Upper lobe of right lung (tissue), 1 donor: ENCODE data around the gene GPANK1. TPM values are rescaled to one million over a fixed set of nuclear protein-coding genes. Genes with fewer than 3 reads are reported as not detected.

Experiments used
- ATAC-seq: fragments of 200-7000 bp; cut with Tn5 transposase; one replicate; pipeline ENCODE4 v1.9.1; 2020; ENCODE audit warnings: mild to moderate bottlenecking, moderate library complexity
- DNase-seq: peaks from one replicate; pipeline ENCODE4 v3.0.0-alpha.2; 2020
- H3K27ac ChIP-seq: fragments of 200-600 bp; one replicate; pipeline ENCODE4 v1.8.0; 2022
- H3K27me3 ChIP-seq: fragments of 200-600 bp; one replicate; pipeline ENCODE4 v1.8.0; 2022; ENCODE audit warnings: mild to moderate bottlenecking
- H3K36me3 ChIP-seq: fragments of 200-600 bp; one replicate; pipeline ENCODE4 v1.8.0; 2022
- H3K4me1 ChIP-seq: fragments of 200-600 bp; one replicate; pipeline ENCODE4 v1.8.0; 2022
- H3K4me3 ChIP-seq: fragments of 200-600 bp; one replicate; pipeline ENCODE4 v1.8.0; 2022; ENCODE audit warnings: mild to moderate bottlenecking
- H3K9me3 ChIP-seq: fragments of 200-600 bp; one replicate; pipeline ENCODE4 v1.8.0; 2022
- intact Hi-C: fragments of 100-400 bp; cut with DNase I; formaldehyde crosslinking; loops from one replicate; pipeline ENCODE4 v1.11.0; 2022
- total RNA-seq: library from RNA; stranded (reverse); fragmentation: NEBNext Ultra II Directional; extraction: Animal tissue kit (Norgen Biotek cat#: 25700); gene quantifications from one replicate; pipeline ENCODE4 v1.2.1, GENCODE V29; 2021
- TF ChIP-seq, protein P1 (sequence below): fragments of 200-600 bp; IDR thresholded peaks from one replicate; pipeline ENCODE4 v1.8.0; 2022; ENCODE audit warnings: antibody characterized with exemption
- donor health status: DM: no; HTN: yes; CAD: no; lungs with severe emphysema.

GPANK1 gene
- total RNA-seq, 1 donor from 2014 or later = 13.9 TPM

DNA sequence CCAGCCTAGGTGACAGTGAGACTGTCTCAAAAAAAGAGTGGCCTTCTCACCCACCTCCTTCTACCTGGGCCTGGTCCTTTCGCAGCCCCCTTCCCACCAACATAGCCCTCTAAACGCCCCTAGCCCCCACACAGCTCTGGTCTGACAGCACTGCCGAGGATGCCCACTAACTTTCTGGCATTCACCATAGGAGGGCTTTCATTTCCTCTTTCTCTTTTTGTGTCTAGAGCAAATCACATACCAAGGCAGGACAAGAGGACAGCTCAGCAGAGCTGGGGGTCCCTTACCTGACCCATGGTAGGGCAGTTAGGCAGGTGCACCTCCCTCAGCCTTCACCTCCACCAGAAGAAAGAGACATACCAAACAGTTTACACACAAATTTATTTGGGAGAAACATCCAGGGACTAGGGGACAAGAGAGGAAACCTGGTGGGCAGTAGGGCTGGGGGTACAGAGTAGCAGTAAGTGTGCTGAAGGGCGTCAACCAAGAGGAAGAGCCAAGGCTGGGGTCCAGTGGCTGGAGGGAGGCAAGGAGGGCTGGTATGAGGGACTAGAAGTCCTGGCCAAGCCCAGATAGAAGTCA is 11.6 kb upstream of the GPANK1 start:
- no peak for DNase-seq
- H3K27me3 ChIP-seq = no peaks in the 10 kb centered on the region
- TF ChIP-seq, protein P1, sequence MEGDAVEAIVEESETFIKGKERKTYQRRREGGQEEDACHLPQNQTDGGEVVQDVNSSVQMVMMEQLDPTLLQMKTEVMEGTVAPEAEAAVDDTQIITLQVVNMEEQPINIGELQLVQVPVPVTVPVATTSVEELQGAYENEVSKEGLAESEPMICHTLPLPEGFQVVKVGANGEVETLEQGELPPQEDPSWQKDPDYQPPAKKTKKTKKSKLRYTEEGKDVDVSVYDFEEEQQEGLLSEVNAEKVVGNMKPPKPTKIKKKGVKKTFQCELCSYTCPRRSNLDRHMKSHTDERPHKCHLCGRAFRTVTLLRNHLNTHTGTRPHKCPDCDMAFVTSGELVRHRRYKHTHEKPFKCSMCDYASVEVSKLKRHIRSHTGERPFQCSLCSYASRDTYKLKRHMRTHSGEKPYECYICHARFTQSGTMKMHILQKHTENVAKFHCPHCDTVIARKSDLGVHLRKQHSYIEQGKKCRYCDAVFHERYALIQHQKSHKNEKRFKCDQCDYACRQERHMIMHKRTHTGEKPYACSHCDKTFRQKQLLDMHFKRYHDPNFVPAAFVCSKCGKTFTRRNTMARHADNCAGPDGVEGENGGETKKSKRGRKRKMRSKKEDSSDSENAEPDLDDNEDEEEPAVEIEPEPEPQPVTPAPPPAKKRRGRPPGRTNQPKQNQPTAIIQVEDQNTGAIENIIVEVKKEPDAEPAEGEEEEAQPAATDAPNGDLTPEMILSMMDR = no peak
- peaks cover 21% of the 10 kb centered on the region for H3K36me3 ChIP-seq
- intact Hi-C loops = no loop called here
- H3K4me3 ChIP-seq = no peak overlapping the region
- H3K4me1 ChIP-seq = peaks cover 11% of the 10 kb centered on the region
- H3K9me3 ChIP-seq = no peaks in the 10 kb centered on the region
- no peak for ATAC-seq
- no peak overlapping the region for H3K27ac ChIP-seq

DNA sequence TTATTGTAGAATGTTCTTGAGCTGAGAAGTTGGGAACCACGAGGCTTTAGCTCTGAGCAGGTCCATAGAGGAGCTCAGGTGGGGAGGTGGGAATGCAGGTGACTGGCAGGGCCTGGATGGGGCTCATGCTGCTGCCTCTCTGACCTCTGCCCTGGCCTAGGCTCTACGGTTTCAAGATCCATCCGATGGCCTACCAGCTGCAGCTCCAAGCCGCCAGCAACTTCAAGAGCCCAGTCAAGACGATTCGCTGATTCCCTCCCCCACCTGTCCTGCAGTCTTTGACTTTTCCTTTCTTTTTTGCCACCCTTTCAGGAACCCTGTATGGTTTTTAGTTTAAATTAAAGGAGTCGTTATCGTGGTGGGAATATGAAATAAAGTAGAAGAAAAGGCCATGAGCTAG is 4.9 kb upstream of the GPANK1 start, which contains the start of gene LY6G5B:
Gene LY6G5B, plus strand, starts transcription at position 301 of the 400 bp plus-strand sequence. CDS start 975 bp downstream, outside the sequence.
- no peak within 1 kb of the TSS for H3K27ac ChIP-seq
- TF ChIP-seq, protein P1 = no peak
- ATAC-seq (no peak), DNase-seq (no peak)
- peaks cover 67% of the 10 kb centered on the region for H3K36me3 ChIP-seq
- no peaks in the 10 kb centered on the region for H3K27me3 ChIP-seq
- H3K4me1 ChIP-seq = peaks cover 13% of the 10 kb centered on the region
- no peak within 1 kb of the TSS for H3K4me3 ChIP-seq
- intact Hi-C loops = no loop called here
- no peaks in the 10 kb centered on the region for H3K9me3 ChIP-seq

DNA sequence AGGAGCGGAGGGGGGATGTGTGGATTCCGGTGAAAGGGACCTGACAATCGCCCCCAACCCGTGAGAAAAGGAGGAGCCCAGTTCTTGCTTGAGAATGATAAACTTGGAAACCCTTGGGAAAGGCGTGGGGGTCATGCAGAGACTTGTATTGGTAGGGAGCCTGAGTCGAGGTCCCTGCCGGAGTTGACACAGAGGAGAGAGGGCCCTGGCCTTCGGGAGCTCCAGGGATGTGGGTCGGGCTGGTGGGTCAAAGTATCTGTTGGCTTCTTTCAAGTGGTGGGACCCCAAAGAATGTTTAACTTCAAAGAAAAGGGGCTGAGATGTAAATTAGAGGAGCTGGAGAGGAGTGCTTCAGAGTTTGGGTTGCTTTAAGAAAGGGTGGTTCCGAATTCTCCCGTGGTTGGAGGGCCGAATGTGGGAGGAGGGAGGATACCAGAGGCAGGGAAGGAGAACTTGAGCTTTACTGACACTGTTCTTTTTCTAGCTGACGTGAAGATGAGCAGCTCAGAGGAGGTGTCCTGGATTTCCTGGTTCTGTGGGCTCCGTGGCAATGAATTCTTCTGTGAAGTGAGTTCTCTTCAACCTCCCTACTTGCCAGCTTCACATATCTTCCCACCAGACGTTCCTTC is 1.7 kb upstream of the GPANK1 start:
- Histone ChIP-seq H3K4me3 (peak overlapping the region; percentile 63), H3K36me3 (peaks cover 63% of the 10 kb centered on the region)

GRCh38 chr6:31665501-31666336 is 922 bp upstream of the GPANK1 start, which contains the start of gene CSNK2B:
TSS of gene CSNK2B (plus strand) at chr6:31666080. CDS start at chr6:31666832, 752 bp downstream.
- H3K36me3 ChIP-seq = peaks cover 55% of the 10 kb centered on the region
- TF ChIP-seq, protein P1 = peak; percentile 21
- no peaks in the 10 kb centered on the region for H3K9me3 ChIP-seq
- H3K27me3 ChIP-seq = no peaks in the 10 kb centered on the region
- peak; percentile 99 for DNase-seq
- peaks cover 33% of the 10 kb centered on the region for H3K4me1 ChIP-seq
- ATAC-seq = peak; percentile 94
- H3K4me3 ChIP-seq = peak within 1 kb of the TSS; percentile 63
- intact Hi-C loops = no loop called here
- H3K27ac ChIP-seq = peak within 1 kb of the TSS; percentile 93

More for the DNA sequence above, 1.7 kb upstream of the GPANK1 start:
- H3K9me3 ChIP-seq = no peaks in the 10 kb centered on the region
- H3K4me1 ChIP-seq = peaks cover 33% of the 10 kb centered on the region
- ATAC-seq = no peak
- no peaks in the 10 kb centered on the region for H3K27me3 ChIP-seq
- TF ChIP-seq, protein P1 = no peak
- peak overlapping the region; percentile 93 for H3K27ac ChIP-seq
- DNase-seq = no peak
- intact Hi-C loops = no loop called here

DNA sequence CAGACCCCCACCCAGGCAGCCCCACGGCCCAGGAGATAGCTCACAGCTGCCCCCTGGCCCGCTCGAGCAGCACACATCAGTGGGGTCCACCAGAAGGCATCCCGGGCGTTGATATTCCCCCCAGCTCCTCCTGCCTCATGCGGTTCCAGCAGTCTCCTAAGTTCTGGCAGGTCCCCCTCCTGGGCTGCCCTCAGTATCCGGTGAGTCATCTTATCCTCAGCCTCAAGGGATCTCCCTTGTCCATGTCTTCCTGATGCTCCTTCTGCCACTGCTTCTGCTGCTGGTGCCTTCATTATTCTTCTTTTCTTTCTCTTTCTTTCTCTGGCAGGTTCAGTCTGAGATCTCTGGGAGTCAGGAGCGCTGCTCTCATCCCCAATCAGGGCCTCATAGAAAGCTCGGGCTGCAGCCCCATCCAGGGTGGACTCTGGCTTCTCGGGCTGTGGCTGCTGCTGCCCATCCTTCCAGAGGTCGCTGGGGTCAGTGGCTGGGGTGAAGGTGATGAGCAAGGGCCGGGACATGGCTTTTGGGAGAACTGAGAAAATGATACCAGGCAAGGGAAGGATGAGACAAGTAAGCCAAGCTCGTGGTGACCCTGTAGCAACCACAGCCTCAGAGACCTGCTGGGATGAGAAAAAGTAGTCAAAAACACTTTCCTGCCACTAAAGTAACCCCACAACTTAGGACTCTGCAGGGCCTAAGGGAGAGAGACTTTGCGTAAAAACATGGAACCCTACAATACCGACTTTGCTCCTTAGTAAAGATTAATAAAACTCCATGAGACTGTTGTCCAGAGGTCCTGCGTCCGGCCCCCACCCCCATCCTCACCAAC is 622 bp downstream of the GPANK1 start:
- DNase-seq = no peak

More for the DNA sequence above, 622 bp downstream of the GPANK1 start:
- Histone ChIP-seq H3K4me3 (peak overlapping the region; percentile 63), H3K27ac (peak overlapping the region; percentile 93), H3K4me1 (peaks cover 38% of the 10 kb centered on the region), H3K9me3 (no peaks in the 10 kb centered on the region), H3K27me3 (no peaks in the 10 kb centered on the region), H3K36me3 (peaks cover 40% of the 10 kb centered on the region)
- intact Hi-C loops = no loop called here
- no peak for ATAC-seq
- TF ChIP-seq, protein P1 = no peak
